22Rv1 (cell line): Measurements from ENCODE around the gene PSMC3.

Source experiments
- ZFX ChIP-seq: fragments of 450-650 bp; IDR thresholded peaks from 2 replicates; pipeline ENCODE4 v1.6.1; 2017; ENCODE audit warnings: antibody characterized with exemption, borderline replicate concordance
- TF ChIP-seq, protein P1 (sequence below): fragments of 450-650 bp; IDR thresholded peaks from 2 replicates; pipeline ENCODE4 v1.5.1; 2017; ENCODE audit warnings: mild to moderate bottlenecking

DNA sequence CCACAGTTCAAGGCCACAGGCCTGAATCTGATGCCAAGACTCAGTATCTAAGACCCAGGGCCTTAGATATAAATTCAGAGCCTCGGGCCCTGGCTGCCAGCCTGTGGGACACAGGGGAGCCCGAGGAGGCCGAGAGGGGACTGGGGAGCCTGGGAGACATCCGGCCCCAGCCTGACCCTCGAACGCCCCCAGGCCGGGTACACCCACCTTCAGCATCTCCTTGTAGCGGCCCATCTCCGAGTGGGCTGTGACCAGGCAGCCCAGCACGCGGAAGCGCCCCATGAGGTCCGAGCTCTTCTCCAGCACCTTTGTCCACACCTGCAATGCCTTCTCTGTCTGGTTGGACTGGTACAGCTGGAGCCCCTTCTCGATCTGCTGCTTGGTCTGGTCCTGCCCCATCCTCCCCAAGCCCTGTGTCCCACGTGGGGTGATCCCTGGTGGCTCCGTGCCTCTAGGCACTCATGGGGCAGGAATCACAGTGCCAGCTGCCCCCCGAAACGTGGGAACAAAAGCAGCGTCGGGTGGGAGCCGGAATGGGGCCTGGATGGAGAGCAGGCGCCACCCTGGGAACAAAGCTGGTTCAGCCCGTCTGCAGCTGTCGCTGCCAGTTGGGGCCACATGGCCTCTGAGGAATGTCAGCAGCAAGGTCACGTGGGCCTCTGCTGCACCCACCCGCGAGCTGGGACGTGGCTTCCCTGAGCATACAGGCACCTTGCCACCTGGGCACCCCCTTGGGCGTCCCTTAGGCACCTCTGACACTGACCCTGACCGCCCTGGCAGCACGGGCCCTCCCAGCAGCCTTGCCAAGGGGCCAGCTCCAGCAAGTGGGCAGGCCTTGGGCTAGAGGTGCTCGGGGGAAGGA is 22.6 kb upstream of the PSMC3 start, which contains the start of gene RAPSN:
- TF ChIP-seq, protein P1, sequence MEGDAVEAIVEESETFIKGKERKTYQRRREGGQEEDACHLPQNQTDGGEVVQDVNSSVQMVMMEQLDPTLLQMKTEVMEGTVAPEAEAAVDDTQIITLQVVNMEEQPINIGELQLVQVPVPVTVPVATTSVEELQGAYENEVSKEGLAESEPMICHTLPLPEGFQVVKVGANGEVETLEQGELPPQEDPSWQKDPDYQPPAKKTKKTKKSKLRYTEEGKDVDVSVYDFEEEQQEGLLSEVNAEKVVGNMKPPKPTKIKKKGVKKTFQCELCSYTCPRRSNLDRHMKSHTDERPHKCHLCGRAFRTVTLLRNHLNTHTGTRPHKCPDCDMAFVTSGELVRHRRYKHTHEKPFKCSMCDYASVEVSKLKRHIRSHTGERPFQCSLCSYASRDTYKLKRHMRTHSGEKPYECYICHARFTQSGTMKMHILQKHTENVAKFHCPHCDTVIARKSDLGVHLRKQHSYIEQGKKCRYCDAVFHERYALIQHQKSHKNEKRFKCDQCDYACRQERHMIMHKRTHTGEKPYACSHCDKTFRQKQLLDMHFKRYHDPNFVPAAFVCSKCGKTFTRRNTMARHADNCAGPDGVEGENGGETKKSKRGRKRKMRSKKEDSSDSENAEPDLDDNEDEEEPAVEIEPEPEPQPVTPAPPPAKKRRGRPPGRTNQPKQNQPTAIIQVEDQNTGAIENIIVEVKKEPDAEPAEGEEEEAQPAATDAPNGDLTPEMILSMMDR, result no peak
- TF ChIP-seq ZFX, result no peak
